DMS53 (cell line): Measurements from ENCODE around the gene AGAP6.
"Not testable (repeated sequence)": the region's sequence is repeated elsewhere in the genome, so short reads cannot be mapped to it uniquely, and the experiment has no call there.

ENCODE experiments used
- DNase-seq: peaks from one replicate; lab custom pipeline; 2025; lab: John Stamatoyannopoulos, UW

Gene AGAP6

GRCh38 chr10:49988376-49988775 lies at the start of gene AGAP6:
Gene AGAP6 (plus strand): TSS chr10:49988406. CDS start chr10:49988716, 310 bp downstream.
- DNase-seq = not testable (repeated sequence)

- DNase-seq = peak; percentile 91
These were observed 46.5 kb upstream of the AGAP6 start, which contains the start of the genes PARG and TIMM23B for GRCh38 chr10:49941447-49942338. Gene PARG (minus strand): TSS chr10:49942027. CDS start chr10:49941725, 302 bp downstream. Gene TIMM23B (plus strand): TSS chr10:49942053. CDS start chr10:49942195, 142 bp downstream.

GRCh38 chr10:49942339-49942705 lies 45.9 kb upstream of the AGAP6 start:
- peak; percentile 10 for DNase-seq

- DNase-seq = not testable (repeated sequence)
These were observed 44.6 kb upstream of the AGAP6 start for GRCh38 chr10:49943607-49944006.

- not testable (repeated sequence) for DNase-seq
These were observed 40.1 kb upstream of the AGAP6 start for GRCh38 chr10:49948142-49948541.

GRCh38 chr10:49948737-49949136 lies 39.5 kb upstream of the AGAP6 start:
- not testable (repeated sequence) for DNase-seq

- not testable (repeated sequence) for DNase-seq
These were observed 36.2 kb upstream of the AGAP6 start for GRCh38 chr10:49952006-49952405.

GRCh38 chr10:49953122-49953521 lies 35.1 kb upstream of the AGAP6 start:
- peak; percentile 25 for DNase-seq

GRCh38 chr10:49970331-49970857 lies 17.8 kb upstream of the AGAP6 start:
- not testable (repeated sequence) for DNase-seq

- not testable (repeated sequence) for DNase-seq
These were observed 16.7 kb upstream of the AGAP6 start for GRCh38 chr10:49971466-49971865.

- not testable (repeated sequence) for DNase-seq
These were observed 16.1 kb upstream of the AGAP6 start for GRCh38 chr10:49972094-49972493.

GRCh38 chr10:49977756-49978155 lies 10.4 kb upstream of the AGAP6 start:
- not testable (repeated sequence) for DNase-seq

- DNase-seq = not testable (repeated sequence)
These were observed 999 bp upstream of the AGAP6 start for GRCh38 chr10:49987207-49987606.

- not testable (repeated sequence) for DNase-seq
These were observed 7.1 kb downstream of the AGAP6 start for GRCh38 chr10:49995321-49995720.

- not testable (repeated sequence) for DNase-seq
These were observed 25.8 kb downstream of the AGAP6 start for GRCh38 chr10:50014024-50014423.

- not testable (repeated sequence) for DNase-seq
These were observed 27.5 kb downstream of the AGAP6 start for GRCh38 chr10:50015596-50016220.

GRCh38 chr10:50016926-50017325 lies 28.7 kb downstream of the AGAP6 start:
- not testable (repeated sequence) for DNase-seq

GRCh38 chr10:50017646-50018045 lies 29.4 kb downstream of the AGAP6 start:
- DNase-seq = not testable (repeated sequence)

- peak; percentile 24 for DNase-seq
These were observed 31.1 kb downstream of the AGAP6 start for GRCh38 chr10:50019279-50019678.

- DNase-seq = not testable (repeated sequence)
These were observed 32.3 kb downstream of the AGAP6 start for GRCh38 chr10:50020451-50021024.

- DNase-seq = no peak
These were observed 33.4 kb downstream of the AGAP6 start for GRCh38 chr10:50021646-50022045.
